MM.1S (cell line): ENCODE measurements around the gene TEKTIP1.

Experiments used
- DNase-seq: peaks from one replicate; pipeline ENCODE4 v3.0.0-alpha.2; 2015
- H2AFZ ChIP-seq: fragments of 300-600 bp; sonication (generic); 2 replicates; pipeline ENCODE4 v1.6.0; 2016; ENCODE audit warnings: antibody characterized with exemption, low read length
- H3F3A ChIP-seq: fragments of 300-600 bp; sonication (generic); 2 replicates; pipeline ENCODE4 v1.6.1; 2016; ENCODE audit warnings: mild to moderate bottlenecking, antibody characterized with exemption, low read length, moderate library complexity, mixed read lengths; ENCODE audit not compliant: insufficient read depth
- H3K27ac ChIP-seq: fragments of 300-600 bp; sonication (generic); 2 replicates; pipeline ENCODE4 v1.5.1; 2016; ENCODE audit warnings: mild to moderate bottlenecking, low read length
- H3K27me3 ChIP-seq: fragments of 300-600 bp; sonication (generic); replicated peaks from 2 replicates; pipeline ENCODE4 v1.6.0; 2016; ENCODE audit warnings: low read length; ENCODE audit not compliant: insufficient read depth
- H3K36me3 ChIP-seq: fragments of 300-600 bp; sonication (generic); replicated peaks from 2 replicates; pipeline ENCODE4 v1.6.1; 2016; ENCODE audit warnings: mild to moderate bottlenecking, low read length, mixed read lengths; ENCODE audit not compliant: insufficient read depth
- H3K4me1 ChIP-seq: fragments of 300-600 bp; sonication (generic); 2 replicates; pipeline ENCODE4 v1.6.1; 2016; ENCODE audit warnings: low read length, mixed read lengths
- H3K4me2 ChIP-seq: fragments of 300-600 bp; sonication (generic); 2 replicates; pipeline ENCODE4 v1.6.0; 2016; ENCODE audit warnings: low read depth, low read length
- H3K4me3 ChIP-seq: fragments of 300-600 bp; sonication (generic); 2 replicates; pipeline ENCODE4 v1.5.1; 2016; ENCODE audit warnings: low read length, mixed read lengths
- H3K79me2 ChIP-seq: fragments of 300-600 bp; sonication (generic); 2 replicates; pipeline ENCODE4 v1.6.1; 2016; ENCODE audit warnings: mixed run types, low read length, mixed read lengths
- H3K9ac ChIP-seq: fragments of 300-600 bp; sonication (generic); 2 replicates; pipeline ENCODE4 v1.6.1; 2016; ENCODE audit warnings: low read length, mixed read lengths
- H3K9me2 ChIP-seq: fragments of 300-600 bp; sonication (generic); replicated peaks from 2 replicates; pipeline ENCODE4 v1.6.1; 2016; ENCODE audit warnings: mild to moderate bottlenecking, low read length, mixed read lengths; ENCODE audit not compliant: insufficient read depth
- H3K9me3 ChIP-seq: fragments of 300-600 bp; sonication (generic); replicated peaks from 2 replicates; pipeline ENCODE4 v1.6.1; 2016; ENCODE audit warnings: mild to moderate bottlenecking, low read length, mixed read lengths; ENCODE audit not compliant: insufficient read depth
- H4K20me1 ChIP-seq: fragments of 300-600 bp; sonication (generic); 2 replicates; pipeline ENCODE4 v1.6.1; 2016; ENCODE audit warnings: mild to moderate bottlenecking, low read length, moderate library complexity, mixed read lengths; ENCODE audit not compliant: insufficient read depth
- CTCF ChIP-seq: fragments of 300-600 bp; sonication (generic); IDR thresholded peaks from 2 replicates; pipeline ENCODE4 v1.5.1; 2016; ENCODE audit warnings: antibody characterized with exemption, low read length, mixed read lengths
- EZH2 ChIP-seq: fragments of 300-600 bp; sonication (generic); optimal IDR thresholded peaks from 2 replicates; pipeline ENCODE3; 2017; ENCODE audit warnings: low read depth, mild to moderate bottlenecking, antibody characterized with exemption, low read length, mixed read lengths
- EZH2phosphoT487 ChIP-seq: fragments of 300-600 bp; sonication (generic); IDR thresholded peaks from 2 replicates; pipeline ENCODE4 v1.6.1; 2018; ENCODE audit warnings: antibody characterized with exemption, low read length

Gene TEKTIP1

GRCh38 chr19:3503036-3503572, 35.9 kb upstream of the TEKTIP1 start:
- Histone ChIP-seq H2AFZ (no peak overlapping the region), H3K27ac (no peak overlapping the region), H3K36me3 (no peaks in the 10 kb centered on the region), H3F3A (no peaks in the 10 kb centered on the region), H3K4me2 (no peak overlapping the region), H3K27me3 (no peaks in the 10 kb centered on the region), H3K4me3 (no peak overlapping the region), H3K9me2 (no peaks in the 10 kb centered on the region), H3K9me3 (no peaks in the 10 kb centered on the region), H3K9ac (no peak overlapping the region), H4K20me1 (no peaks in the 10 kb centered on the region), H3K79me2 (peaks cover 43% of the 10 kb centered on the region), H3K4me1 (peaks cover 16% of the 10 kb centered on the region)
- DNase-seq = no peak
- TF ChIP-seq EZH2 (no peak), EZH2phosphoT487 (no peak), CTCF (no peak)

- H3K4me2 ChIP-seq = peak overlapping the region; percentile 72; the same call in 1 of the 2 replicates
Observed at GRCh38 chr19:3504735-3505134, 34.2 kb upstream of the TEKTIP1 start.

GRCh38 chr19:3505598-3506383, 33.2 kb upstream of the TEKTIP1 start, which contains the start of gene FZR1:
Gene FZR1 (plus strand): TSS chr19:3506311. CDS start chr19:3522990, 16,679 bp downstream.
- H3F3A ChIP-seq = no peaks in the 10 kb centered on the region
- peak within 1 kb of the TSS; percentile 72 for H3K4me2 ChIP-seq
- peak within 1 kb of the TSS; percentile 94 for H3K9ac ChIP-seq
- H3K27me3 ChIP-seq = no peaks in the 10 kb centered on the region
- H3K4me1 ChIP-seq = peaks cover 6% of the 10 kb centered on the region
- H3K27ac ChIP-seq = peak within 1 kb of the TSS; percentile 71
- H4K20me1 ChIP-seq = no peaks in the 10 kb centered on the region
- no peaks in the 10 kb centered on the region for H3K9me3 ChIP-seq
- peak within 1 kb of the TSS; percentile 80 for H2AFZ ChIP-seq
- TF ChIP-seq EZH2 = no peak
- TF ChIP-seq EZH2phosphoT487 = no peak
- no peak for TF ChIP-seq CTCF
- H3K36me3 ChIP-seq = no peaks in the 10 kb centered on the region
- H3K79me2 ChIP-seq = peaks cover 45% of the 10 kb centered on the region
- no peaks in the 10 kb centered on the region for H3K9me2 ChIP-seq
- H3K4me3 ChIP-seq = peak within 1 kb of the TSS; percentile 93
- peak; percentile 100 for DNase-seq

More at GRCh38 chr19:3504735-3505134, 34.2 kb upstream of the TEKTIP1 start:
- H3K9ac ChIP-seq = no peak overlapping the region
- no peaks in the 10 kb centered on the region for H3K9me3 ChIP-seq
- no peak overlapping the region for H3K27ac ChIP-seq
- no peak for DNase-seq
- TF ChIP-seq CTCF (no peak), EZH2phosphoT487 (no peak), EZH2 (no peak)
- H3K79me2 ChIP-seq = peaks cover 43% of the 10 kb centered on the region
- no peak overlapping the region for H3K4me3 ChIP-seq
- no peaks in the 10 kb centered on the region for H4K20me1 ChIP-seq
- H3K4me1 ChIP-seq = peaks cover 7% of the 10 kb centered on the region
- H3K9me2 ChIP-seq = no peaks in the 10 kb centered on the region
- no peaks in the 10 kb centered on the region for H3K36me3 ChIP-seq
- H3F3A ChIP-seq = no peaks in the 10 kb centered on the region
- no peaks in the 10 kb centered on the region for H3K27me3 ChIP-seq
- H2AFZ ChIP-seq = no peak overlapping the region
